HG03064 (cell line): ENCODE results near the gene SLC22A16.
"Not testable (repeated sequence)": the region's sequence is repeated elsewhere in the genome, so short reads cannot be mapped to it uniquely, and the experiment has no call there.

Experiments used
- ATAC-seq: cut with Tn5 transposase; IDR thresholded peaks from one replicate; pipeline ENCODE4 v1.9.1; 2021; ENCODE audit warnings: low read depth; ENCODE audit not compliant: unreplicated experiment

Gene SLC22A16

DNA sequence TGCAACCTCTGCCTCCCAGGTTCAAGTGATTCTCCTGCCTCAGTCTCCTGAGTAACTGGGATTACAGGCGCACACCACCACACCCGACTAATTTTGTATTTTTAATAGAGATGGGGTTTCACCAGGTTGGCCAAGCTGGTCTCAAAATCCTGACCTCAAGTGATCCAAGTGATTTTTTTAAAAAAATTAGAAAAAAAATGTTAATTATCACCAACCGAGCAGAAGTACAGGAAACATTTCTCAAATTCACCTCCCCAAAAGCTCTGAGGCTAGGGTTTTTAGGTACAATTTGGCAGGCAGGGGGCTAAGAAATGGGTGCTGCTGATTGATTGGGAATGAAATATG is 14.9 kb upstream of the SLC22A16 start:
- ATAC-seq, result no peak

DNA sequence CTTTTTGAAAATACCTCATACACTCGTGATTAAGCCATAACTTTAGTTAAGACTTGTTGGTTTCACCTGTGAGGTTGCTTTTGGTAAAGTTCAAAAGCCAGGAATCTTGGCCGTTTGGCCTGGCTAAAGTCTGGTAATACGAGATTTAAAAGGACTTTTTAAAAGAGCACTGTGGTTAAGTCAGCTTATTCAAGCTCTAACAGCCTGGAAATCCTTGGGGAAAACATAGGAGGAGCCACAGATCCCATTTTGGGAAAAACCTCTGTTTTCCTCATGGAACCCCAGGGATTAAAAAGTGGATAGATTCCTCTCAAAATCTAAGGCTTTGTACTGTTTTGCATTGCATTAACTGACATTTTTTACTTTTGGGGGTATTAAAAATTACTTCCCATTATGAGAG is 13.7 kb upstream of the SLC22A16 start:
- ATAC-seq, result no peak

DNA sequence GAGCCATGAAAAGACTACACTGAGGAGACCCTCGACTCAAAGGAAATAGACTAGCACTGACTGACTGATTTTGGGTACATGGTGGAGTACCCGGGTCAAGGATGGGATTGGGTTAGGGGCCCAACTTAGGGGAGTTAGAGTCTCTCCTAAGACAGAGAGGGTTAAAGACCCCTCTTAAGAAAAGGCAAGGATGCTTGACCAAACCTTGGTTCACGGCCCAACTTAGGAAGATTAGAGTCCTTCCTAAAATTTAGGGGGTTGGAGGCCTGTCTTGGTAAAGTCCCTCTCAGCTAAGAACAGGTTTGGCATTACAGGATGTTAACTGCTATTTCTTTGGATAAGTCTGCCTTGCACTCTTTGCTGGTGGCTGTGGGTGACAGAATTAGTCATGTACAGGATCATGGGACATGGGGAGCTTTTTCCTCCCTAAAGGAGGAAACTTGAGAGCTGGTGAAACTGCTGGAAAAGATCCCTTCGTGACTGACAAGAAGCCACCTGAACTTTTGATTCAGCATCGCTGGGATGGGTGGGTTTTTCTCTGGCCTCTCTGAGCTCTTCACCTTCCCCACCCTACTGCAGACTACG is 12.3 kb upstream of the SLC22A16 start:
- no peak for ATAC-seq

DNA sequence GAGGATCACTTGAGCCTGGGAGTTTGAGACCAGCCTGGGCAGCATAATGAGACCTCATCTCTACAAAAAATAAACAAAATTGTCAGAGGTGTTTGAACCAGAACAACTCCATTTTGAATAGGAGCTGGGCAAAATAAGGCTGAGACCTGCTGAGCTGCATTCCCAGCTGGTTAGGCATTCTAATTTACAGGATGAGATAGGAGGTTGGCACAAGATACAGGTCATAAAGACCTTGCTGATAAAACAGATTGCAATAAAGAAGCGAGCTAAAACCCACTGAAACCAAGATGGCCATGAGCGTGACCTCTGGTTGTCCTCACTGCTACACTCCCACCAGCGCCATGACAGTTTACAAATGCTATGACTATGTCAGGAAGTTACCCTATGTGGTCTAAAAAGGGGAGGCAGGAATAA is 11.6 kb upstream of the SLC22A16 start:
- not testable (repeated sequence) for ATAC-seq

DNA sequence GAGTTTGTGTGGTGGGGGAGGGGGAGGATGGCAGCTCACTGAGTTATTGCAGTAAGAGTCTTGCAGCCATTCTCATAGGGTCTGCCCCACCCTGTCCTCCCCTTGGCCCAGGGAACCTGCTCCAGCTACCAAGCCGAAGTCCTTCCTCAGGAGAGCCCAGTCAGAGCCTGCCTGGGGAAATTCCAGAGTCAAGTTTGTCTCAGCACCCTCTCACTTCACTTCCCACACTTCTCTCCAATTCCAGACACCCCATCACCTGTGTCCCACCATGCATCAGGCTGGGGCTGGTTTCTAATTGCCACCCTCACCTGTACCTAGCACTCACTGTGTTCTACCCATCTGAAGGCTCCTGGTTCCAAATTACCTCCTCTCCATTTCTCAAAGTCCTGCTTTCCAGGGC is 10.3 kb upstream of the SLC22A16 start:
- no peak for ATAC-seq

DNA sequence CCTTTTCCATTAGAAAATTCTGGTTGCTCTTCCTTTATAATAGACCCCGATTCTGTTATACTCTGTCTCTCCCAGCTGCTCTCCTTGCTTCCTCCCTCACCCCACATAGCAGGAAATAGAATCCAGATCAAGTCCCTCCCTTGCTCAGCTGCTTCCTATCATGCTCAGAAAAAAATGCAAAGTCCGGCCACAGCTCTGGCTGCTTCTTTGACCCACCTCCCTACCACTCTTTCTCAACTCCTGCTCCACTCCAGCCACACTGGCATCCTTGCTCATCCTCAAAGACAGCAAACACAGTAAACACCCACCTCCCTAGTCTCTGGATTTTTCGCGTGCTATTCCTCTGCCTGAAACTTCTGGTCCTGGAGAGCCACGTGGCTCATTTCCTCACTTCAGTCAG is 9.1 kb upstream of the SLC22A16 start:
- no peak for ATAC-seq

DNA sequence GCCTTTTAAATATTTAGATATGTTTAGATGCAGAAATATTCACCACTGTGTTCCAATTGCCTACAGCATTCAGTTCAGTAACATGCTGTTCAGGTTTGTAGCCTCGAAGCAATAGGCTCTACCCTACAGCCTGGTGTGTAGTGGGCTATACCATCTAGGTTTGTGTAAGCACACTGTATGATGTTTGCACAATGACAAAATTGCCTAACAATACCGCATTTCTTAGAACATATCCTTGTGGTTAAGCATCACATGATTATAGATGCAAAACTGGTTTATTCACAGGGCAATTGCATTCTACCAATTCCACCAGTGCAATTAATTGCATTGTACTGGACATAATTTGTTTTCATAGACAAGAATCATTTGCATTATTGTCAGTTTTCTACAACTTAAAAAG is 7.9 kb upstream of the SLC22A16 start:
- no peak for ATAC-seq

DNA sequence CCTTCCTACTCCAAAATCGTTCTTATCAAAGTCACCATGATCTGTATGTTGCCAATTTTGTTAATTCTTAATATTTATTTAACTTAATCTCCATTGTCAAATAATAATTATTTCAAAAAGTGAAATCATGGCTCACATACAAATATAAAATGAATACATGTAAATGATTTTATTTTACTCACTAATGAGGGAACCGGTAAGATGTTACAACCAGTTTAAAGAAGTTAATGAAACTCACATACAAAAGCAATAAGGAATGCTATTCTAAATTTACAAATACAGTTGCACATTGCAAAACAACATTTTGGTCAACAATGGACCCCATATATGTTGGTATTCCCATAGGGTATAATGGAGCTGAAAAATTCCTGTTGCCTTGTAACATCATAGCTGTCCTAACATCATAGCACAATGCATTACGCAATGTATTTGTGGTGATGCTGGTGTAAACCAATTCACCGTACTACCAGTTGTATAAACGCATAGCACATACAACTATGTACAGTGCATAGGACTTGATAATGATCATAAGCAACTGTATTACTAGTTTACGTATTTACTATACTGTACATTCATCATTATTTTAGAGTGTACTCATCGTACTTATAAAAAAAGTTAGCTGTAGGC is 6.5 kb upstream of the SLC22A16 start:
- no peak for ATAC-seq

DNA sequence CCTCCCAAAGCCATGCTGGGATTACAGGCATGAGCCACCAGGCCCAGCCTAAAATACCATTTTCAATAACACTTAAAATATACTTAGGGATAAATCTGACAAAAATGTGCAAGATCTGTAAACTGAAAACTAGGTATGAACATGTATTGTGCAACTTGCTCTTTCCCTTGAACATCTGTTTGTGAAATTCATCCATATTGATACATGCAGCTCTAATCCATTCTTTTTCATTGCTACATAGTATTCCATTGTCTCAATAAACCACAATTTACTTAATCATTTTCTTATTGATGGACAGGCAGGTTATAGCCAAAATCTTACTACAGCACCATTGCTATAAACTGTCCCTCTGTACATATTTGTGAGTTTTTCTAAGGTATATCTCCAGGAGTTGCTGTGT is 4.7 kb upstream of the SLC22A16 start:
- no peak for ATAC-seq

DNA sequence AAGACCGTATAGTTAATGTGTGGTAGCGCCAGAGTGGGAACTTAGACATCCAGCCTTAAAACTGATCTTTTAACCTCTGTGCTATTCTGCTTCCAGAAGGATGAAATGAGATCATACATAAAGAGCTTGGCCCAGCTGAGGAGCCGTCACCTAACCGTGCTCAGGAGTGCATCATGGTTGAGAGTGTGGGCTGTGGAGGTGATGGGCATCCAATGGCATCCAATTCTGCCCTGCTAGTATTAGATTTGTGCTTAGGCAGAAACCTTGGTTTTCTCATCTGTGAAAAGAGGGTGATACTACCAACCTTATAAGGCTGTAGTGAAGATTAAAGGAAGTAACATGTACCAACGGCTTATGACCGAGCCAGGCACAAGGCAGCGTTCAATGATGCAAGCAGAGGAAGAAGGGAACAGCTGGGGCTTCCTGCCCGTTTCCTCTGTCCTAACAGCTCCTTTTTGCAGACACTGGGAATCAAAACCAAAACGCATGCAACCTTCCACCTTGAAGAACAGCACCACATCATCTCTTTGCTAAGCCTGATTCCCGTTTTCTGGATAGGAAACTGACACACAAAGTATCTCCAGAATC is 1.3 kb downstream of the SLC22A16 start:
- no peak for ATAC-seq

DNA sequence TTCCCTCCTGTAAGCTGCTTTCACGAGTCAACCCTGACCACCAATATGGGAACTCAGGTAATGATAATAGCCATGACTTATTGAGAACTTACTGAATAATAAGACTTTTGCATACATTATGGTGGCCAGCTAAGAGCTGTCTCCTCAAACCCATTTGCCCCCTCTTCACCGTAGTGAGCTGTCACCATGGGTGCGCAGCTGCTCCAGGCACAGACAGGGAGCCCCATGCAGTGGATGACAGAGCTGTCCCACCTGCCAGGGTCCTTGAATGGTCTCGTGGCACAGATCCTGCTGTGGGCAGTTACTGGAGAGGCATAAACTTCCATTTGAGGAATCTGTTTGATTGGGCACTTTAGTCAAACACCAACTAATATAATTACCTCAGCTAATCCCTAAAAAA is 1.9 kb downstream of the SLC22A16 start:
- no peak for ATAC-seq

DNA sequence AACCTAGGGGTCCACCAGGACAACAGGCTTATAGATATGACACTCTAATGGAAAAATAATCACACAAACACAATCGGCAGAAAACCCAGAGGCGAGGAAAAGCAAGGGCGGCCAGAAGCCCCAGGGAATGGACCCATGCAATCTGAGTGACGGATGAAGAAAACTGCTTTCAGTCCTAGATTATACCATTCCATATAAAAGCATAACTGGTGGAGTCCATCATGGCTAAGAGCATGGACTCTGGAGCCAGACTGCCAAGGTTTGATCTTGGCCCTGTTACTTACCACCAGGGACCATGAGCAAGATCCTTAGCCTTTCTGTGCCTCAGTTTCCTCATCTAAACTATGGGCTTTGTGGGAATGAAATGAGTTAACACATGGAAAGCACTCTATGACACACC is 3.7 kb downstream of the SLC22A16 start:
- ATAC-seq, result no peak

DNA sequence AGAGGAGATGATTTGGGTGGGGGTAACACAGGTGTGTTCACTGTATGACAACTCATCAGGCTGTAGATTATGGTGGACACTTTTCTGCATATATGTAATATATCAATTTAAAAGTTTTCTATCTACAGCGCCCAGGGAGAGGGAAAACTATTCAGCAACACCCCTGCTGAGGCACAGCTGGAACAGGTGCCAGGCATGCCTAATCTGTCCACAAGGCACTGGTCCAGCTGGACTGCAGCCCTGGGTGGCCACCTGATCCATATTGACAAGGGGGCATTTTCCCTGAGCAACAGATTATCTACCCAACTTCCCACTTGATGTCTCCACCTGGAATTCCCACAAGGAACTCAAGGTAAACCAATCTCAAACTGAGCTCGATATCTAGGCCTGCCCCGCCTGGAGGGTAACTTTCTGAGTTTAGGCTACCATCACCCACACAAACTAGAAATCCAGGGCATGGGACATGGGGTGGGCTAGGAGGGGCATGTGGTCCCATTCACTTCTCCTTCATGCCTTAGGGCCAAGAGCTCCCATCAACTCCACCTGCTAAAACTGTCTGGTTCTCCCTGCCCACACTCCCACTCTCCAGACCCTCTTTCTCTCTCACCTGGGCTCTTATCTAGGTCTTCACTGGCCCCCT is 4.6 kb downstream of the SLC22A16 start:
- ATAC-seq, result no peak

DNA sequence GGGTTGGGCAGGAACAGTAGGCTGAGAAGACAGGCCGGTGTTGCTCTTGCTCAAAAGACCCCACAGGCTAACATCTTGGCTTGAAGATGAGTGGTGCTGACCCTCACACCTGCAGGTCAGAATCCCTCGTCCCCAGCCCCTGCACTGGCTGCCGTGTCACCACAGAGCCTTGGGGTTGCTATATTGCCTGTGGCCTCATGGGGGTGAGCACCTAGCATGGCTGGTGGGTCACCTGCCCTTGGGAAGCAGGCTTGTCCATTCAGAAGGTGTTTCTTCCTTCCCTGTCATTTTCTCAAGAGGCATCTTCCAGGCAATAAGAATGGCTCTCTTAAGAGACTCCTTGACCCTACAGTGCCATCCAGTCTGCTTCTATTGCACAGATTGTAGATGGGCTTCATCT is 7.7 kb downstream of the SLC22A16 start:
- no peak for ATAC-seq

DNA sequence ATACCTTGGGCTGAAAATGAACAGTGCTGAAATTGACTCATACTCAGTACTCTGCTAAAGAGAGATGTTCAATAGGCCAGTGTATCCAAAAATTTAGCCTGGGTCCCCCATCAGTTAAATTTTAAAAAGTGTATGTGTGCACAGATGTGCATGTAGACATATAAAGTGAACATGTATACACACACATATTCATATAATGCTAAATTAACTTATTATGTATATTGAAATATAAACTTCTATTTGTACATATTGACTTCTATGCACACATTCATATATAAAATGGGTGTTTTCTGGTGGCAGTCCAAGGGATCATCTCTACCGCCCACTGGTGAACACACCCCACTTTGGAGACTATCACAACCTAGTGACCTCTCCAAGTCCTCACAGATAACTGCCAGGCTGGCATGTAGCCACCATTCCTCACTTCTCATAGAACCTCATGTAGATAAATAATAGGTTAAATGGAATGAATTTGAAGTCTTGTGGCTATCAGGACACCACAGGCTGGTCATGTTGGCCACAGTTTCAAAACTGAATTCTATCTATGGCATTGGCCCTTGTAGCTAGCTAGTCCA is 8.8 kb downstream of the SLC22A16 start:
- no peak for ATAC-seq

DNA sequence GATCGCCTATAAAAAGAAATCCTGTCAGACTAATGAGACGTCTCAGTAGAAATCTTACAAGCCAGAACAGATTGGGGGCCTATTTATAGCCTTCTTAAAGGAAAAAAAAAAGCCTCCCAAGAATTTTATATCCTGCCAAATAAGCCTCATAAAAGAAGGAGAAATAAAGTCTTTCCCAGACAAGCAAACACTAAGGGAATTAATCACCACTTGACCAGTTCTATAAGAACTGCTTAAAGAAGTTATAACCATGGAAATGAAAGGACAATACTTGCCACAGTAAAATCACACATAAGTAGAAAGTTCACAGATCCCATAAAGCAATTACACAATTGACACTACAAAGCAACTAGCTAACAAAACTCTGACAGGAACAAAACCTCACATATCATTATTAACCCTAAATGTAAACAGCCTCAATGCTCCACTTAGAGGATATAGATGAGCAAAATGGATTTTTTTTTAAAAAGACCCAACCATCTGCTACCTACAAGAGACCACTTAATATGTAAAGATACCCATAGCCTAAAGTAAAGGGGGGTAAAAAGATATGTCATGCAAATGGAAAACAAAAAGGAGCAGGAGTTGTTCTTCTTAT is 13.4 kb downstream of the SLC22A16 start:
- no peak for ATAC-seq

DNA sequence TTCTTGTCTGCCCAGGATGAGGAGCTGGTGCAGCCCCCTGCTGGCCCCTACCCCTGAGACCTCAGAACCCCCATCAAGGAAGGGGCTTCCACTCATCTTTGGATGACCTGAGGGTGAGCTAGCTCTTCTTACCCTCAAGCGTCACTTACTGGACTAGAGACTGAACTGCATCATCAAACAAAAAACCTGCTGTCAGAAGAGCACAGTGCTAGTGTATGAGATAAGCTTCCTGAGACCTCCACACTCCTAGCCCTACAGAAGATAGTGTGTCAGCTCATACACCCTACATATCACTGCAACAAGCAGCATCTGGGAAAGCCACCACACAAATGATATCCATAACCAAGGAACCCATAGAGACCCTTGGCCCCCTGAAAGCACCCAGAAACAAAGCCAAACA is 15.0 kb downstream of the SLC22A16 start:
- ATAC-seq, result no peak

DNA sequence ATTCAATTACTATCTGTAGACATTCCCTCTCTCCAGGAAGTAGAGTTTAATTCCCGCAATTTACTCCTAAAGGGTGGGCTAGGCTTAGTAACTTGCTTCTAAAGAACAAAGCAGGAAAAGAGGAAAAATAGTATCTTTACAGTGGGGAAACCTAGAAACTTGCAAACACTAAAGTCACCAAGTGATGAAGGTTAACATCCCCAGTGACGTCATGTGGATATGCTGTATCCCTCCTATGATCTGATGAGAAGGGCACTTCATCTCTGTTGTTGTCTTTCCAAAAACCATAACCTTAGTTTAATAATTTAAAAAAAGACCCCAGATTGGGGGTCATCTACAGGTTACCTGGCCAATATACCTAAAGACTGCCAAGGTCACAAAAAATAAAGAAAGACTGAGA is 17.3 kb downstream of the SLC22A16 start:
- ATAC-seq, result no peak

DNA sequence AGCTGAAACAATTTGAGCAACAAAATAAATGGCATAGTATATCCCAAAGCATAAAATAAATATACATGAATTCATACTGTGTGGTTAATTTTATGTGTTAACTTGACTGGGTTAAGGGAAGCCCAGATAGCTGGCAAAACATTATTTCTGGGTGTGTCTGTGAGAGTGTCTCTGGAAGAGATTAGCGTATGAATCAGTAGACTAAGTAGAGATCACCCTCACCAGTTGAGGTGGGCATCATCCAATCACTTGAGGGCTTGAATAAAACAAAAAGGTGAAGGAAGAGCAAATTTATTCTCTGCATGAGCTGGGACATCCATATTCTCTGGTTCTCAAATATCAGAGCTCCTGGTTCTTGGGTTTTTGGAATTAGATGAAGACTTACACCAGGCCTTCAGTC is 17.9 kb downstream of the SLC22A16 start:
- no peak for ATAC-seq

DNA sequence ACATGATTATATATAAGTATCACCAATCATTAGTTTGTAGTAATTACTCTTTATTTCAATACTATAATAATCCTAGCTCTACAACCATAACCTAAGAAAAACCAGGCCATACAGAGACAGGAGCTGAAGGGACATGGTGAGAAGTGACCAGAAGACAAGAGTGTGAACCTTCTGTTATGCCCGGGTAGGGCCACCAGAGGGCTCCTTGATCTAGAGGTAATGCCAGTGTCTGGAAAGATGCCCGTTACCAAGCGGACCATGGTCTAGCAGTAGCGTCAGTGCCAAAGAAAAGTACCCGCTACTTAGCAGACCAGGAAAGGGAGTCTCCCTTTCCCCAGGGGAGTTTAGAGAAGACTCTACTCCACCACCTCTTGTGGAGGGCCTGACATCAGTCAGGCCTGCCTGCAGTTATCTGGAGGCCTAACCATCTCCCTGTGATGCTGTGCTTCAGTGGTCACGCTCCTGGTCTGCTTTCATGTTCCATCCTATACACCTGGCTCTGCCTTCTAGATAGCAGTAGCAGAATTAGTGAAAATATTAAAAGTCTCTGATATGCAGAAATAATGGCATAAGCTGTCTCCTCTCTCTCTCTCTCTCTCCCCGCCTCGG is 18.7 kb downstream of the SLC22A16 start:
- not testable (repeated sequence) for ATAC-seq

DNA sequence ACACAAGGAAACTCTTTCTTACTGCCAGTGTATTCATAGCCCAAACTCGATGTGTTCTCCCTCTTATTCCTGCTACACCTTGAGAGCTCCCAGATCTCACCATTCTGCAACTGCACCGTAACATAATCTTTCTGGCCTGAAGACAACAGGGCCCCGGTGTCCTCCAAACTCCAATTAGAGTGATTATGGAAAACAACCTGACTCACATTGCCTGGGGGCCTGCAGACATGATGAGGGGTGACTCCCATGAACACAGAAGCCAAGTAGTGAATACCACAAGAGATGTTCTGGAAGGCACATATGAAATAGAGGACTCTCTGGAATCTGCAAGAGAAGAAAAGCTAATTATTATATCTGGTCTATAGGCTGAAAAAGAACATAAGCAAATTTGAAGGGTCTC is 19.7 kb downstream of the SLC22A16 start:
- no peak for ATAC-seq
